Natural killer cell (primary cell): Measurements from ENCODE around the gene GBE1. TPM values are rescaled to one million over a fixed set of nuclear protein-coding genes. Genes with fewer than 3 reads are reported as not detected.

Source experiments
- ATAC-seq, 3 donors: fragments of 150-1000 bp in 2 of 3; fragments of 200-7000 bp in 1 of 3; cut with Tn5 transposase; 1 replicate in 1 of 3; 2 replicates in 2 of 3; pipeline ENCODE4 v1.10.0; 2021; ENCODE audit warnings: mild to moderate bottlenecking in 2 of 3, moderate library complexity in 2 of 3
- DNase-seq, 2 donors: peaks; one replicate each; pipeline versions ENCODE4 v3.0.0 to v3.0.0-alpha.2; 2013 to 2021; ENCODE audit warnings: mixed read lengths in 1 of 2
- H3K27ac ChIP-seq: one replicate; pipeline ENCODE4 v1.5.1; 2013; ENCODE audit warnings: mild to moderate bottlenecking, low read length
- H3K27me3 ChIP-seq: one replicate; pipeline ENCODE4 v1.6.1; 2013; ENCODE audit warnings: low read length; ENCODE audit not compliant: control insufficient read depth, insufficient read depth
- H3K36me3 ChIP-seq: one replicate; pipeline ENCODE4 v1.6.1; 2013; ENCODE audit warnings: low read length; ENCODE audit not compliant: control insufficient read depth, insufficient read depth
- H3K4me1 ChIP-seq: one replicate; pipeline ENCODE4 v1.6.1; 2013; ENCODE audit warnings: low read length; ENCODE audit not compliant: control insufficient read depth, insufficient read depth
- H3K4me3 ChIP-seq: one replicate; pipeline ENCODE4 v1.5.1; 2013; ENCODE audit warnings: low read length
- H3K9me3 ChIP-seq: one replicate; pipeline ENCODE4 v1.6.1; 2013; ENCODE audit warnings: low read length; ENCODE audit not compliant: control insufficient read depth, insufficient read depth
- H3K27ac Mint-ChIP-seq, 2 donors: one replicate each; pipeline ENCODE4 v1.8.0; 2022; ENCODE audit warnings: mild to moderate bottlenecking in 2 of 2, mixed read lengths in 2 of 2, moderate library complexity in 1 of 2
- H3K27me3 Mint-ChIP-seq, 2 donors: one replicate each; pipeline ENCODE4 v1.8.0; 2022; ENCODE audit warnings: low read depth in 2 of 2, mixed read lengths in 2 of 2
- H3K36me3 Mint-ChIP-seq: one replicate; pipeline ENCODE4 v1.8.0; 2022; ENCODE audit warnings: mixed read lengths
- H3K4me1 Mint-ChIP-seq, 2 donors: one replicate each; pipeline ENCODE4 v1.8.0; 2022; ENCODE audit warnings: mixed read lengths in 2 of 2
- H3K4me3 Mint-ChIP-seq: one replicate; pipeline ENCODE4 v1.8.0; 2022; ENCODE audit warnings: mild to moderate bottlenecking, moderate library complexity, mixed read lengths
- H3K9me3 Mint-ChIP-seq, 2 donors: one replicate each; pipeline ENCODE4 v1.8.0; 2022; ENCODE audit warnings: mixed read lengths in 2 of 2
- CTCF ChIP-seq: fragments of 200-600 bp; IDR thresholded peaks from one replicate; pipeline ENCODE4 v1.8.0; 2022; ENCODE audit warnings: antibody characterized with exemption
- WGBS: methylation state at CpG from one replicate; pipeline ENCODE4 v1.1.7; 2013; ENCODE audit warnings: missing lambda C conversion rate; ENCODE audit not compliant: insufficient coverage; 5-methylcytosine and 5-hydroxymethylcytosine counted together
- intact Hi-C: fragments of 100-400 bp; cut with micrococcal nuclease; formaldehyde crosslinking; loops from one replicate; pipeline ENCODE4 v1.14.2; 2022
- total RNA-seq, 4 donors: library from RNA; stranded (reverse); fragments of 120-200 nt in 1 of 4; gene quantifications; one replicate each; pipeline versions ENCODE4 v1.2.3 to v1.2.4, GENCODE V29; 2013 to 2022

The GBE1 gene
- total RNA-seq, 3 donors from 2014 or later (not counting 1 experiment from before 2014, with no cell fraction given): 8.8 to 11.8 (median 9.7) TPM

GRCh38 chr3:81764665-81765064 is 3.2 kb upstream of the GBE1 start:
- H3K9me3 ChIP-seq: no peaks in the 10 kb centered on the region
- no peak overlapping the region for H3K4me3 ChIP-seq
- TF ChIP-seq CTCF: no peak
- no peak overlapping the region for H3K27ac ChIP-seq
- H3K36me3 ChIP-seq: no peaks in the 10 kb centered on the region
- no peak overlapping the region for H3K27ac Mint-ChIP-seq
- intact Hi-C loops: no loop called here
- peaks cover 3% of the 10 kb centered on the region for H3K4me1 ChIP-seq
- no peaks in the 10 kb centered on the region for H3K27me3 ChIP-seq
- H3K36me3 Mint-ChIP-seq: no peaks in the 10 kb centered on the region
- H3K4me1 Mint-ChIP-seq: peaks cover 19 to 21% of the 10 kb centered on the region in 2 donors
- no peak for ATAC-seq
- no peak for DNase-seq
- no peaks in the 10 kb centered on the region for H3K9me3 Mint-ChIP-seq
- no peak overlapping the region for H3K4me3 Mint-ChIP-seq
- peaks cover 0 to 6% of the 10 kb centered on the region in 2 donors for H3K27me3 Mint-ChIP-seq

GRCh38 chr3:81764002-81764401 is 2.6 kb upstream of the GBE1 start:
- no peak overlapping the region for H3K27ac Mint-ChIP-seq
- Histone ChIP-seq H3K4me1 (peaks cover 3% of the 10 kb centered on the region), H3K4me3 (no peak overlapping the region), H3K27me3 (no peaks in the 10 kb centered on the region), H3K36me3 (no peaks in the 10 kb centered on the region), H3K27ac (no peak overlapping the region), H3K9me3 (no peaks in the 10 kb centered on the region)
- TF ChIP-seq CTCF: no peak
- H3K36me3 Mint-ChIP-seq: no peaks in the 10 kb centered on the region
- intact Hi-C loops: no loop called here
- peaks cover 0 to 3% of the 10 kb centered on the region in 2 donors for H3K27me3 Mint-ChIP-seq
- no peaks in the 10 kb centered on the region for H3K9me3 Mint-ChIP-seq
- H3K4me1 Mint-ChIP-seq: peaks cover 21 to 23% of the 10 kb centered on the region in 2 donors
- WGBS: 96% methylated on average over 7 of the region's 7 CpGs
- H3K4me3 Mint-ChIP-seq: no peak overlapping the region
- ATAC-seq: no peak
- DNase-seq: no peak

- Histone ChIP-seq H3K4me1 (peaks cover 3% of the 10 kb centered on the region), H3K27ac (no peak overlapping the region), H3K27me3 (no peaks in the 10 kb centered on the region), H3K4me3 (no peak overlapping the region), H3K36me3 (no peaks in the 10 kb centered on the region), H3K9me3 (no peaks in the 10 kb centered on the region)
- Mint-ChIP-seq H3K36me3 (no peaks in the 10 kb centered on the region), H3K27ac (peak overlapping the region; percentile 90 to 91), H3K9me3 (no peaks in the 10 kb centered on the region), H3K27me3 (no peaks in the 10 kb centered on the region), H3K4me1 (peaks cover 21 to 23% of the 10 kb centered on the region in 2 donors), H3K4me3 (peak overlapping the region; percentile 55)
- 56% methylated on average over 4 of the region's 4 CpGs for WGBS
- DNase-seq (no peak), ATAC-seq (no peak)
- no peak for TF ChIP-seq CTCF
- intact Hi-C loops: no loop called here
Observed at GRCh38 chr3:81763001-81763400, 1.6 kb upstream of the GBE1 start.

GRCh38 chr3:81761904-81762580 is 597 bp upstream of the GBE1 start:
- DNase-seq (no peak), ATAC-seq (no peak)
- 97% methylated on average over 4 of the region's 6 CpGs for WGBS
- TF ChIP-seq CTCF: no peak
- Histone ChIP-seq H3K9me3 (no peaks in the 10 kb centered on the region), H3K27ac (peak overlapping the region; percentile 98), H3K27me3 (no peaks in the 10 kb centered on the region), H3K36me3 (no peaks in the 10 kb centered on the region), H3K4me1 (peaks cover 3% of the 10 kb centered on the region), H3K4me3 (peak overlapping the region; percentile 82)
- peak overlapping the region; percentile 89 for H3K4me3 Mint-ChIP-seq
- intact Hi-C loops: no loop called here
- H3K9me3 Mint-ChIP-seq: no peaks in the 10 kb centered on the region
- H3K27ac Mint-ChIP-seq: peak overlapping the region; percentile 90 to 91
- no peaks in the 10 kb centered on the region for H3K36me3 Mint-ChIP-seq
- peaks cover 21 to 23% of the 10 kb centered on the region in 2 donors for H3K4me1 Mint-ChIP-seq
- no peaks in the 10 kb centered on the region for H3K27me3 Mint-ChIP-seq
